PC-3 (cell line): ENCODE results near the gene ERAP2. TPM values are rescaled to one million over a fixed set of nuclear protein-coding genes. Genes with fewer than 3 reads are reported as not detected.

Experiments
- ATAC-seq: fragments of 200-7000 bp; cut with Tn5 transposase; 2 replicates; pipeline ENCODE4 v1.9.1; 2020; ENCODE audit warnings: mild to moderate bottlenecking, moderate library complexity
- BruUV-seq: library from RNA; stranded (reverse); fragments of 400-500 nt; replicated peaks from 2 replicates; lab custom pipeline; 2021; lab: Mats Ljungman, UMichigan
- CTCF ChIA-PET: fragments of 300-600 bp; sonication (Branson Sonifier 250); formaldehyde crosslinking; loops from one replicate; lab custom pipeline; 2022; ENCODE audit warnings: antibody characterized with exemption; lab: Charles Lee
- POLR2A ChIA-PET: fragments of 300-600 bp; sonication (Branson Sonifier 250); formaldehyde crosslinking; loops from one replicate; lab custom pipeline; 2022; ENCODE audit warnings: antibody characterized with exemption; ENCODE audit not compliant: unreplicated experiment; lab: Charles Lee
- DNase-seq: peaks from one replicate; pipeline ENCODE4 v3.0.0-alpha.2; 2015
- H2AFZ ChIP-seq: fragments of 300-600 bp; sonication (generic); 2 replicates; pipeline ENCODE4 v1.6.0; 2016; ENCODE audit warnings: antibody characterized with exemption, low read length
- H3F3A ChIP-seq: fragments of 300-600 bp; sonication (generic); one replicate; pipeline ENCODE4 v1.6.0; 2017; ENCODE audit warnings: antibody characterized with exemption, low read length, control low read depth, mild to moderate bottlenecking; ENCODE audit not compliant: unreplicated experiment
- H3K27ac ChIP-seq: fragments of 300-600 bp; sonication (generic); 2 replicates; pipeline ENCODE4 v1.5.1; 2016; ENCODE audit warnings: mild to moderate bottlenecking, low read length
- H3K27me3 ChIP-seq: fragments of 300-600 bp; sonication (generic); 2 replicates; pipeline ENCODE4 v1.6.1; 2016; ENCODE audit warnings: low read length, mixed read lengths
- H3K36me3 ChIP-seq: fragments of 300-600 bp; sonication (generic); 2 replicates; pipeline ENCODE4 v1.6.1; 2016; ENCODE audit warnings: low read depth, mixed run types, low read length, mixed read lengths
- H3K4me1 ChIP-seq: fragments of 300-600 bp; sonication (generic); 2 replicates; pipeline ENCODE4 v1.5.1; 2016; ENCODE audit warnings: low read length; ENCODE audit not compliant: insufficient read depth
- H3K4me2 ChIP-seq: fragments of 300-600 bp; sonication (generic); 2 replicates; pipeline ENCODE4 v1.6.0; 2016; ENCODE audit warnings: low read length
- H3K4me3 ChIP-seq: fragments of 300-600 bp; sonication (generic); 2 replicates; pipeline ENCODE4 v1.5.1; 2016; ENCODE audit warnings: mild to moderate bottlenecking, low read length, mixed read lengths
- H3K79me2 ChIP-seq: fragments of 300-600 bp; sonication (generic); 2 replicates; pipeline ENCODE4 v1.6.1; 2017; ENCODE audit warnings: low read length, mixed read lengths
- H3K9ac ChIP-seq: fragments of 300-600 bp; sonication (generic); 2 replicates; pipeline ENCODE4 v1.6.0; 2016; ENCODE audit warnings: mild to moderate bottlenecking, low read length
- H3K9me2 ChIP-seq: fragments of 300-600 bp; sonication (generic); replicated peaks from 2 replicates; pipeline ENCODE4 v1.6.1; 2016; ENCODE audit warnings: mixed run types, low read length, mixed read lengths
- H3K9me3 ChIP-seq: fragments of 300-600 bp; sonication (generic); 2 replicates; pipeline ENCODE4 v1.6.1; 2016; ENCODE audit warnings: low read length, mixed read lengths
- H4K20me1 ChIP-seq: fragments of 300-600 bp; sonication (generic); 2 replicates; pipeline ENCODE4 v1.6.1; 2016; ENCODE audit warnings: low read length, mixed read lengths
- CTCF ChIP-seq: fragments of 300-600 bp; sonication (generic); conservative IDR thresholded peaks from 2 replicates; pipeline ENCODE4 v1.5.1; 2017; ENCODE audit warnings: antibody characterized with exemption, low read depth, mild to moderate bottlenecking, low read length
- EZH2 ChIP-seq: fragments of 300-600 bp; sonication (generic); IDR thresholded peaks from one replicate; pipeline ENCODE4 v1.6.1; 2017; ENCODE audit warnings: antibody characterized with exemption, mild to moderate bottlenecking, low read length; ENCODE audit not compliant: unreplicated experiment
- EZH2phosphoT487 ChIP-seq: fragments of 300-600 bp; sonication (generic); IDR thresholded peaks from 2 replicates; pipeline ENCODE4 v1.6.1; 2018; ENCODE audit warnings: mild to moderate bottlenecking, antibody characterized with exemption, low read length, borderline replicate concordance
- intact Hi-C: fragments of 100-400 bp; cut with micrococcal nuclease; formaldehyde crosslinking; loops from 2 replicates; pipeline ENCODE4 v1.9.0; 2023
- total RNA-seq: library from RNA; depleted of rRNA; stranded (reverse); fragments of >200 nt; gene quantifications from 2 replicates; pipeline ENCODE4 v1.2.3, GENCODE V29; 2014

ERAP2 gene
- total RNA-seq, 1 experiment from 2014 or later = 9.6 TPM

DNA sequence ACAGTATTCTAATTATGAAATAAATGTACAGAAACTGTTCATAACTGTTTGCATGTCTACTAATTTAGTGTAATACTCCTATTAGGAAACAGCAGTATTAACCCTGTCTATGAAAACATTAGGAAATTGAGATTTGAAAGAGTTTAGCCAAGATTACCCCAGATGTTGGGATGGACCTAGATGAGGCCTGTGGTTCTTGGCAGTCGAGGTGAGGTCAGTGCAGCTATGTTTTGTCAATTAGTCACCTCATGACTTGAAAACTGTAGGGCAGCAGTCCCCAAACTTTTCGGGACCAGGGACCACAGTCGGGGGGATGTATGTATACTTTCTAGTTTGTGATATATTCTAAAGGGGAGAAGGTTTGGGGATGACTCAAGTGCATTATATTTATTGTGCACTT, 64.3 kb downstream of the ERAP2 start:
- POLR2A ChIA-PET = no interaction called here
- intact Hi-C loops = no loop called here
- no TSS peak for BruUV-seq
- CTCF ChIA-PET = no interaction called here
- no peak overlapping the region for H3K4me2 ChIP-seq
- no peaks in the 10 kb centered on the region for H3F3A ChIP-seq
- no peak overlapping the region for H3K4me3 ChIP-seq
- H4K20me1 ChIP-seq = no peaks in the 10 kb centered on the region
- TF ChIP-seq EZH2phosphoT487 (no peak), EZH2 (no peak), CTCF (no peak)
- H3K9me3 ChIP-seq = no peaks in the 10 kb centered on the region
- peaks cover 67% of the 10 kb centered on the region for H3K79me2 ChIP-seq
- H3K27ac ChIP-seq = no peak overlapping the region
- no peaks in the 10 kb centered on the region for H3K9me2 ChIP-seq
- no peak overlapping the region for H2AFZ ChIP-seq
- H3K36me3 ChIP-seq = no peaks in the 10 kb centered on the region
- no peak for DNase-seq
- H3K4me1 ChIP-seq = peaks cover 23% of the 10 kb centered on the region; the same call in 1 of the 2 replicates
- H3K9ac ChIP-seq = no peak overlapping the region
- H3K27me3 ChIP-seq = no peaks in the 10 kb centered on the region
- no peak for ATAC-seq

- Histone ChIP-seq H3K27ac (no peak overlapping the region), H3F3A (no peaks in the 10 kb centered on the region), H3K36me3 (no peaks in the 10 kb centered on the region), H3K4me1 (peaks cover 23% of the 10 kb centered on the region; the same call in 1 of the 2 replicates), H3K9me2 (no peaks in the 10 kb centered on the region), H2AFZ (no peak overlapping the region), H4K20me1 (no peaks in the 10 kb centered on the region), H3K79me2 (peaks cover 73% of the 10 kb centered on the region), H3K9ac (no peak overlapping the region), H3K4me3 (no peak overlapping the region), H3K4me2 (no peak overlapping the region), H3K27me3 (no peaks in the 10 kb centered on the region), H3K9me3 (no peaks in the 10 kb centered on the region)
- ChIA-PET POLR2A (no interaction called here), CTCF (no interaction called here)
- no TSS peak for BruUV-seq
- no peak for TF ChIP-seq CTCF
- no peak for TF ChIP-seq EZH2phosphoT487
- no peak for TF ChIP-seq EZH2
- no peak for DNase-seq
- no peak for ATAC-seq
- intact Hi-C loops = no loop called here
Measured at GRCh38 chr5:96941140-96941539, 64.8 kb downstream of the ERAP2 start.

GRCh38 chr5:96942078-96942477, 65.8 kb downstream of the ERAP2 start:
- no peaks in the 10 kb centered on the region for H3K9me3 ChIP-seq
- no peaks in the 10 kb centered on the region for H3K36me3 ChIP-seq
- H3K27me3 ChIP-seq = no peaks in the 10 kb centered on the region
- TF ChIP-seq CTCF = no peak
- ChIA-PET CTCF (no interaction called here), POLR2A (no interaction called here)
- intact Hi-C loops = no loop called here
- H3K4me2 ChIP-seq = no peak overlapping the region
- no TSS peak for BruUV-seq
- no peak overlapping the region for H3K9ac ChIP-seq
- H2AFZ ChIP-seq = no peak overlapping the region
- no peak overlapping the region for H3K4me3 ChIP-seq
- no peak overlapping the region for H3K27ac ChIP-seq
- ATAC-seq (no peak), DNase-seq (no peak)
- peaks cover 27% of the 10 kb centered on the region; the same call in 1 of the 2 replicates for H3K4me1 ChIP-seq
- peaks cover 73% of the 10 kb centered on the region for H3K79me2 ChIP-seq
- no peaks in the 10 kb centered on the region for H3F3A ChIP-seq
- H3K9me2 ChIP-seq = no peaks in the 10 kb centered on the region
- H4K20me1 ChIP-seq = no peaks in the 10 kb centered on the region
